Measurements from ENCODE around the gene PDHX.

PDHX gene

DNA sequence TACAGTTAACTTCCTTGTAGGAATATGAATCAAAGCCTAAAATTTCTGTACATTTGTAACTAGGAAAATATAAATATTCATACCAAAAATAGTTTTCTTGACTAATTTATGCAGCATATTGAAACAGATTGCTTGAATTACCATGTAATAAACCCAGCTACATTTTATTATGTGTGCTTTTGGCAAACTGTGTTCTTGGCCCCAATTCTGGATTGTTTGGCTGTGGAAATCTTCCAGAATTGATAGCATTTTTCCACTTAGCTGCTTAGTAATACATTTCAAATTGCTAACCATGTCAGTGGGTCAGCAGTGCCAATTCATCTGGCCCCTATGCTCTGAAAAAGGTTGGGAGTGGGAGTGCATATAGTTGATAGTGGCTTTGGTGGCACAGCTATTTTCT is 32.3 kb downstream of the PDHX start:
- H3K4me3 ChIP-seq (ENCODE audit: low read depth, low read length), result no peak overlapping the region

DNA sequence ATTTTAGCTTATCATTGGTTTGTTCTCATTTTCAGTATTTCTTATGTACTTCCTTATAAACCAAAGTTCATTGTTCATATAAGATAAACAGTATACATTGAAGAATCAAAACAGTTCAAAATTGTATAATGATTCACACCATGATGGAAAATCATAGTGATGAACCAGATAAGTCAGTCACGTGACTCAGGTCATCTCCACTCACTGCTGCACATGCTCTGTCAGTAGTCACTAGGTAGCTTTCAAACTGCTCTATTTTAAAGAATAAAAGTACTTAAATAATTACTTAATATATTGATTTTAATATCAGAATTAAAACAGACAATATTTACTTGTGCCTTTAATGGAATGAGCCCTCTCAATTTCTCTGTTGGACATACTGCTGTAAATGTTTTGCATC is 37.5 kb downstream of the PDHX start:
- H3K4me3 ChIP-seq (ENCODE audit: low read depth, low read length), result no peak overlapping the region

DNA sequence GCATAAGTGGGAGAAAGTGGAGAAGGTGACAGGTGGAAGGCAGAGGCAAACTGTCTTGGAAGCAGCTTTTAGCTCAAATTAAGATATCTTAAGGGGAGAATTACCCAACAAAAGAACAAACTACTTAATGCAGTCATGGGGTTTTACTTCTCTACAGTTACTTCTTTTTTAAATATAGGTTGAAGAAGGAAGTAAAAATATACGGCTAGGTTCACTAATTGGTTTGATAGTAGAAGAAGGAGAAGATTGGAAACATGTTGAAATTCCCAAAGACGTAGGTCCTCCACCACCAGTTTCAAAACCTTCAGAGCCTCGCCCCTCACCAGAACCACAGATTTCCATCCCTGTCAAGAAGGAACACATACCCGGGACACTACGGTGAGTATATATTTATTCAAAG is 40.8 kb downstream of the PDHX start:
- H3K4me3 ChIP-seq (ENCODE audit: low read depth, low read length), result no peak overlapping the region

DNA sequence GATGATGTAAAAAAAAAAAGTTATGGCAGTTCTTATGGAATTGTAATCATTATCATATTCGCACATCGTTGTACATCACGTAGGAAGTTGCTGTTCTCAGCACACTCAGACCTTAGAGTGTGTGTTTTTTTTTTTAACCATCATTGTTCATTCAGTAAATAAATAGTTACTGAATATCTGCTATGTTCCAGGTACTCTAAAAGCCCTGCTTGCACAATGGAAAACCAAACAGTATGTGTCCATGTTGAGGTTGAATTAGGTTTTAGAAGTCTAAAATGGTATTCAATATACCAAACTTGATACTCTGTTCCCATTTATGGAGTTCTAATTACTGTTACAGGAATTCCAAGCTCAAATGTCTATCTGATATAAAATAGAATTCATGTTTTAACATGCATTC is 41.2 kb downstream of the PDHX start:
- H3K4me3 ChIP-seq (ENCODE audit: low read depth, low read length), result no peak overlapping the region

DNA sequence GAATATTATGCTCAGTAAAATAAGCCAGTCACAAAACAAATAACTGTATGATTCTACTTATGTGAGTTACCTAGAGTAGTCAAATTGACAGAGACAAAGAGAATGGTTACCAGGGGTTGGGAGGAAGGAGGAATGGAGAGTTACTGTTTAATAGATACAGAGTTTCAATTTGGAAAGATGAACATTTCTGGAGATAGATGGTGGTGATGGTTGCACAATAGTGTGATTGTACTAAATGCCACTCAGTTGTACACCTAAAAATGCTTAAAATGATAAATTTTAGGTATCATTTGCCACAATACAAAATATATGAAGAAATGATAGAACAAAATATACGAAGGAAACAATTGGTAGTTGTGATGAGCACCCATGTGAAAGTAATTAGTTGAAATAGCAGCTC is 43.4 kb downstream of the PDHX start:
- no peak overlapping the region for H3K4me3 ChIP-seq (ENCODE audit: low read depth, low read length)

DNA sequence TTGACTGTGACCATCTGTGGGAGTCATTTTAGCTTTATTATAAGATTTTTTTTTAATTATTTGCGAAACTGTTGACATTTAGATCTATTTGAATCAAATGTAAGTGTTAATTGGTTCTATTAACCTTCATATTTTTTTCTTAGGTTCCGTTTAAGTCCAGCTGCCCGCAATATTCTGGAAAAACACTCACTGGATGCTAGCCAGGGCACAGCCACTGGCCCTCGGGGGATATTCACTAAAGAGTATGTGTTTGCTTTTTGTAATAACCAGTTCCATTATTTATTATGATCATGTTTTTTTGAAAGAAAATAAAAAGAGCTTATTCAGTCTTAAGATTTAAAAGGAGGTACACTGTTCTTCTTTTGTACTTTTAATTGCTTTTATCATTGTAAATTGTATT is 43.9 kb downstream of the PDHX start:
- no peak overlapping the region for H3K4me3 ChIP-seq (ENCODE audit: low read depth, low read length)

DNA sequence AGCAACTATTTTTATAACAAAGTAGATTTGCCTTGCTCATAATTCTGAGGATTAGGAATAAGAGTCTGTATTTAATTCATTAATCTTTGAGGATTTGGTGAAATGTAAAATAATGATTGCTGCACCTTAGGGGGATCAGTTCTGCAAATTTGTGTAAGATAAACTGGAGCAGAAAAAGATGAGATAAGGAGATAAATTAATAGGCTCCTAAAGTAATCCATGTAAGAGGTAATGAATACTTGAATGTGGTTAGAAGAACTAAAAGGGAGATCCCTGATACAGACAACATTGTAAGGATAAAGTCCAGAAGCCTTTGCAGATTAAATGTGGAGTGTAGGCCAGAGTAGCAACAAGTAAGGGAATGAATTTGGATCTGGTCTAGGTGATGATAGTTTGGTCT is 45.6 kb downstream of the PDHX start:
- H3K4me3 ChIP-seq (ENCODE audit: low read depth, low read length), result no peak overlapping the region

DNA sequence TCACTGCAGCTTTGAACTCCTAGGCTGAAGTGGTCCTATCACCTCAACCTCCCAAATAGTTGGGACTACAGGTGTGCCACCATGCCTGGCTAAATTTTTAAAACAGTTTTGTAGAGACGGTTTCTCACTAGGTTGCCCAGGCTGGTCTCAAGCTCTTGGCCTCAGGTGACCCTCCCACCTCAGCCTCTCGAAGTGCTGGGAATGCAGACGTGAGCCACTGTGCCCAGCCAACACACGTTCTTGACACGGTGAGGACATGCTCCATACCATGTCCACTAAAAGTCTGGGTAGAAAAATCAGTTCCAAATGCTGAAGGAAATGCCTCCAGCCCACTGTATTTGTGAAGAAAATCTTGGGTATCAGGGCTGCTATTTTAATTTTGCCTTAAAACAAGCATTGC is 46.9 kb downstream of the PDHX start:
- no peak overlapping the region for H3K4me3 ChIP-seq (ENCODE audit: low read depth, low read length)

DNA sequence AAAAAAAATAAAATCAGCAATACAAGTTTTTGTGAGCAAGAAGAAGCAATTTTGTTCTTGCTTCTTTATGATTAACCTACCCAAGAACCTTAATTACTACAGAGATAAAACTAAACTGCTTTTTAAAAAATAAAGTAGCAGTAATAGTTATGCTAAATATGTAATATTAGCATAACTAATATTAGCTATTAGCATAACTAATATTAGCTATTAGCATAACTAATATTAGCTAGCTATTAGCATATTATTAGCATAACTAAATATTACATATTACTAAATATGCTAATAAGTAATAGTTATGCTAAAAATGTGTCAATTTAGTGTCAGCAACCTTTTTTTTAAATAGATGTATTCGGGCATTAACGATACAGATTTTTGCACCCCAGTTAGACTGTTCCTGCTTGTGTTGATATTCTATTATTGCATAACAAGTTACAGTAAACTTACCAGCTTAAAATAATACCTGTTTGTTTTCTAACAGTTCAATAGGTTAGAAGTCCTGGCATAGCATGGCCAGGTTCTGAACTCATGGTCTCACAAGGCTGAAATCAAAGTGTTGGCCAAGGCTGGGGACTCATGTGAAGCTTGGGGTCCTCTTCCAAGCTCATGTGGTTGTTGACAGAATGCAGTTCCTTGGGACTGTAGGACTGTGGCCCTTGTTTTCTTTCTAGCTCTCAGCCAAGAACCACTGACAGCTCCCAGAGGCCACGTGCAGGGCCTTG is 48.4 kb downstream of the PDHX start:
- no peak overlapping the region for H3K4me3 ChIP-seq (ENCODE audit: low read depth, low read length)

DNA sequence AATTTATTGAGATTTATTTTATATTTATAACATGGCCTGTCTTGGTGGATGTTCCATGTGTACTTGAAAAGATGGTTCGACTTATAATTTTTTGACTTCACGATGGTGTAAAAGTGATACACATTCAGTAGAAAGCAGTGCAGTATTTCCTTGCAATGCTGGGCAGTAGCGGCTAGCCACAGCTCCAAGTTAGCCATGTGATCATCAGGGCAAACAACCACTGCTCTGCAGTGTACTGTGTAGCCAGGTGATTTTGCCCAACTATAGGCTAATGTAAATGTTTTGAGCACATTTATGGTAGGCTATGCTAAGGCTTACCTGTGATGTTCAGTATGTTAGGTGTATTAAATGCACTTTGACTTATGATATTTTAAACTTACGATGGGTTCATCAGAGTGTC is 52.4 kb downstream of the PDHX start:
- H3K4me3 ChIP-seq (ENCODE audit: low read depth, low read length), result no peak overlapping the region

DNA sequence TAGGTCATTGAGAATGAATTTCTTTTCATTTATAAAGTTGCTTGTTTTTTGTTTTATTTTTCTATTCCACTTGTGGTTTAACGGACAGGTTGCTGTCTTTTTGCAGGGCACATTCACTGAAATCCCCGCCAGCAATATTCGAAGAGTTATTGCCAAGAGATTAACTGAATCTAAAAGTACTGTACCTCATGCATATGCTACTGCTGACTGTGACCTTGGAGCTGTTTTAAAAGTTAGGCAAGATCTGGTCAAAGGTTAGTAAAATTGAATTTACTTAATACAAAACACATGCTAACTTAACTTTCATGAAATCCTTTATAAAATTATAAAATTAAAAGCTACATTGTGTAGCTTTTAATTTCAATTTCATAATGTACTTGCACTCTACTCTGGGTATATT is 53.6 kb downstream of the PDHX start:
- H3K4me3 ChIP-seq (ENCODE audit: low read depth, low read length), result no peak overlapping the region

DNA sequence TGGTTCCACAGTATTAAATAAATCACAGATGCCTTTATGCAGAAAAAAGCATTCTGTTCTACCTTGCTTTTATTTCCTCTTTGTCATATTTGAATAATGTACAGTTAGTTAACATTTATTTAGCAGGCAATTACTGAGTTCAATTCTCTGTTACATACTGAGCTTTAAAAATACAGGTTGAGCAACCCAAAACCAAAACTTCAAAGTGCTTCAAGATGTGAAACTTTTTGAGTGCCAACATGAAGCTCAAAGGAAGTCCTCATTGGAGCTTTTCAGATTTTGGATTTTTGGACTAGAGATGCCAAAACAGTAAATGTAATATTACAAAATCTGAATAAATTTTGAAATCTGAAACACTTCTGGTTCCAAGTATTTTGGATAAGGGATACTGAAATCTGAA is 54.1 kb downstream of the PDHX start:
- H3K4me3 ChIP-seq (ENCODE audit: low read depth, low read length), result no peak overlapping the region

DNA sequence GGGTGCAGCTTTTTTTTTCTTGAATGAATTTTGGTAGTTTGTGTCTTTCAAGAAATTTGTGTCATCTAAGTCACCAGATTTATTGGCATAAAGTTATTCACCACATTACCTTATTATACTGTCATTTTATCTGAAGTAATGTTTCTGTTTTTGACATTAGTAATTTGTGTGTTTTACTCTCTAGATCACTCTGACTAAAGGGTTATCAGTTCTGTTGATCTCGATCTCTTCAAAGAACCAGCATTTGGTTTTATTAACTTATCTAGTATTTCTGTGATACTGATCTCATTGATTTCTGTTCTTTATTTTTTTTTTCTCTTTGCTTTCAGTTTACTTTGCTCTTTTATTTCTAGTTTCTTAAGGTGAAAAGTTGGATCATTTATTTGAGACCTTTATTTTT is 55.5 kb downstream of the PDHX start:
- H3K4me3 ChIP-seq (ENCODE audit: low read depth, low read length), result no peak overlapping the region

DNA sequence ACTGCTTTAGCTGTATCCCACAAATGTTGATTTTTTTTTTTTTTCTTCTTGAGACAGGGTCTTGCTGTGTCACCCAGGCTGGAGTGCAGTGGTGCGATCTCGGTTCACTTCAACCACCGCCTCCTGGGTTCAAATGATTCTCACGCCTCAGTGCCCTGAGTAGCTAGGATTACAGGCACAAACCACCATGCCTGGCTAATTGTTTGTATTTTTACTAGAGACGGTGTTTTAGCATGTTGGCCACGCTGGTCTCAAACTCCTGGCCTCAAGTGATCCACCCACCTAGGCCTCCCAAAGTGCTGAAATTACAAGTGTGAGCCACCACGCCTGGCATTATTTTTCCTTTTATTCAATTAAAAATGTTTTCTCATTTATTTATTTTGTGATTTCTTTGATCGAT is 55.9 kb downstream of the PDHX start:
- H3K4me3 ChIP-seq (ENCODE audit: low read depth, low read length), result no peak overlapping the region

DNA sequence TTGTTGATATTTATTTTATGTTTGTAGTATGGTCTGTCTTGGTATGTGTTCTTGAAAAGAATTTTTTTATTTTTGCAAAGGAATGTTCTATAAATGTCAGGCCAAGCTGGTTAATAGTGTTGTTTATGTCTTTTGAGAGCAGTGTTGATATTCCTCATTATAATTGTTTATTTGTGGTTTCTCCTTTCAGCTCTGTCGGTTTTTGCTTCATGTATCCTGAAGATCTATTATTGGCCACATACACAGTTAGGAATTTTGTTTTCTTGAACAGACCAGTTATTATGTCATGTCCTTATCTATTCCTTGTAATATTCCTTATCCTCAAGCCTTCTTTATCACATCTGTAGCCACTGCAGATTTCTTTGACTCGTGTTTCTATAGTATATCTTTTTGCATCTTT is 56.5 kb downstream of the PDHX start:
- H3K4me3 ChIP-seq (ENCODE audit: low read depth, low read length), result no peak overlapping the region

DNA sequence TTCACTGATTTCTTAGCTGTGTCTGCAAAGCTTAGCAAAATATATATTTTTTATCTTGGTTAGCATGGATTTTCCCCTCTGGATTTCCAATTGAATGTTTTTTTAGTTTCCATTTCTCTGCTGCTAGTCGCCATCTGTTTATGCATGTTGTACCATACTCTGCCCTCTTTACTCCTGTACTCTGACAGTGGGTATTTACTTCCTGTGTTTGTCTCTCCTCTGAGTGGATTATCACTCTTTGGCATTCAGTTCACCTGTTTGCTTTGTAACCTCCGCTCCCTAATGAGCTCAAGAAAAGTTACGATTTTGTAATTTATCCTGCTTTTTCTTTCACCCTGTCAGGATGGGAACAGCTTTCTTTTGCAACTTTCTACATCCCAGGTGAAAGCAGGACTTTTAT is 59.1 kb downstream of the PDHX start:
- no peak overlapping the region for H3K4me3 ChIP-seq (ENCODE audit: low read depth, low read length)

DNA sequence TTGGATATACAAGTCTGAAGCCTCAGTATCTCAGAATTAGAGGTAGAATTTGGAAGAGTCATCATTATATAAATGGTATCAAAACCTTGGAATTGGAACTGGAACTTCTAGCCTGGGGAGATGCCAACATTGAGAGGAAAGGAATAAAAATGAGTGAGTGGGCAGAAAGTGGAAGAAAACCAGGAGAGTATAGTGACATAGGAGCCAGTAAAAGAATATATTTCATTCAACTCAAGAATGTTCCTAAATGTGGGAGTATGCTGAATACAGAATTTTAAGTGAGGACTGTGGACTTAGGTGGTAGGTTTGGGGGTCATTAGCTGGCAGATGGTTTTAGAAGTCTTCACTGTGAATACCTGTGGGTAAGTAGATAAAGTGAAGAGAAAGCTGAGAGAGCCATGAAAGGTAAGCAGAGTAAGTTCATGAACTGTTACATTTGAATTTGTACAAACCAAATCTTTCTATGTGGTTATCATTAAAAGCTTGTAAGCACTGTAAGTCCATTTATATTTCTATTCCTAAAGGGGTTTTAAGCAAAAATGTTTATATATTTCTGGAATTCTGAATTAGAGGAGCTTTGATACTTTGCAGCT is 60.2 kb downstream of the PDHX start:
- no peak overlapping the region for H3K4me3 ChIP-seq (ENCODE audit: low read depth, low read length)

DNA sequence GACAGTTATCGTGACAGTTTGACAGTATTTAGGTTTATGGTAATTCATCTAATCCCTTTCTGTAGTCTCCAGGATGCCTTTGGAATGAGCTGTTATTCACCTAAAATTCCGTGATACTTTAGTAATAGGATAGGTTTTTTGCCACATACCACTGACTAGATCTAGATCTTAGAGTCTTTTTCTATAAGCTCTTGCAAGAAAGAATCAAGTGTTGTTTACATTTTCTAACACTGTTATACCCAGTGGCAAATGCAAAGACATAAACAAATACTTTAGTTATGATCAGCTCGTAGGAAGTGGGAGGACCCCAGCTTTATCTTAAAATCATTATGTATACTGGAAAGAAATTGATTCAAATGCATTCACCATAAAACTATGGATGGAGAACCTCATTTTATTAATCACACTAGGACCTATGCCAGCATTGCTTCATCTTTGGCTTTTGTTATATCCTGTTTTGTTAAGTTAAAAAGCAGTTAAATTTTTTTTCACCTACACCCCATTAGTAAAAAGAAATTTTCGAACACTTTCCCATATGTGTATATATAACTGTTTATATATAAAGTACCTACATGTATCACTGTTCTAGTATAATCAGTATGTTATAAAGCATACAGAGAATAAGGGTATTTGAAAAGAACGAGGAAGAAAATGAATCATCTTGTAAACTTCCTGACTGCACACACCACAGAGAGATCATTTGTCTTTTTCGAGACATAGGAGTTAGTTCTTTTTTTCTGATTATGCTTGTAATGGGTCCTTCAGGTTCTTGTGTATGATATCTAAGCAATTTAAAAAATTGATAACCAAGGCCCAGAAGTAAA is 60.9 kb downstream of the PDHX start:
- no peak overlapping the region for H3K4me3 ChIP-seq (ENCODE audit: low read depth, low read length)

DNA sequence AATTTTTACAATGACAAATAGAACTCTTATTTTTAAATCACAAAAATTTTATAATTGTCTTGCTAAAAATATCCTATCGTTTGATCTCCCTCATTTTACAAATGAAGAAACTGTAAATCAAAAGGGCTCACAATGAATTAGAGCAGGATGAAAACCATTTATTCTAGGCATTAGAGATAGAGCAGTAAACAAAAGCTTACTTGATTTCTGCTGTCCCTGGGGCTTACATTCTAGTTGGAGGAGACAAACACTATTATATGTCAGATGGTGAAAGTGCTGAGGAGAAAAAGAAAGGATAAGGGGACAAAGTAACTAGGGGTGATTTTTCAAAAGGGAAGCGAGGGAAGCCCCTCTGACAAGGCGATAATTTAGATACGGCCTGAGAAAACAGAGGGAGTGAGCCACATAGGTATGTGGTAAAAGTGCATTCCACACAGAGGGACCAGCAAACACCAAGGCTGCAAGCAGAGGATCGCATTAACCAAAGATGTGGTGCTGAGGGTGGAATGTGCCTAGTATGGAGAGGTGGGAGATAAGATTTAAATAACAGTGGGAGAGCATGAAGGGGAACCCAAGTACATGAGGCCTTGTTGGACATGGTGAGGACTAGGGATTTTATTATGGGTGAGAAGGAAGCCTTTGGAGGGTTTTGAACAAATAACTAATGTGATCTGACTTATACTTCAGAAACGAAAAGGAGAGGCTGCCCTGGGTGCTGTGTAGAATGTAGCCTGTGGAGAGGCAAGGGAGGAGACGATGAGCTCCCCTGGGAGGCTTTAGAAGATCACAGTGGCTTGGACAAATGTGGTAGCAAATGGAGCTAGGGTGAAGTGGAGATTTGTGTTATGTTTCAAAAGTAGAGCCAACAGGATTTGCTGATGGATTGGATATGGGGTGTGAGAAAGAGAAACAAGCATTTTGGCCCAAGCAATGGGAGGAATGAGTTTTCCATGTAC is 62.1 kb downstream of the PDHX start:
- H3K4me3 ChIP-seq (ENCODE audit: low read depth, low read length), result no peak overlapping the region

DNA sequence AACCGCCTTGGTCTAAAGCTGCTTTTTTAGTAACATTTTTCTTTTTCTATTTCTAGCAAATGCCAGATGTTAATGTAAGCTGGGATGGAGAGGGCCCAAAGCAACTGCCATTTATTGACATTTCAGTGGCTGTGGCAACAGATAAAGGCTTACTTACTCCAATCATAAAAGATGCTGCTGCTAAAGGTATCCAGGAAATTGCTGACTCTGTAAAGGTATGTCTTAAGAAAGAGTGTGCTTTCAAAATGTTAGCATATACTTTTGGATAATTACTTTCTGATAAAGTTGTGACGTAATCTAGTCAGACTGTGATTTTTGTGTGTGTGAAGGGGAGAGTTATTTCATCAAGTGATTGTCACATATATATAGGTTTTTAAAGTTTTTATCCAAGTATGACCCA is 68.1 kb downstream of the PDHX start:
- H3K4me3 ChIP-seq (ENCODE audit: low read depth, low read length), result no peak overlapping the region

DNA sequence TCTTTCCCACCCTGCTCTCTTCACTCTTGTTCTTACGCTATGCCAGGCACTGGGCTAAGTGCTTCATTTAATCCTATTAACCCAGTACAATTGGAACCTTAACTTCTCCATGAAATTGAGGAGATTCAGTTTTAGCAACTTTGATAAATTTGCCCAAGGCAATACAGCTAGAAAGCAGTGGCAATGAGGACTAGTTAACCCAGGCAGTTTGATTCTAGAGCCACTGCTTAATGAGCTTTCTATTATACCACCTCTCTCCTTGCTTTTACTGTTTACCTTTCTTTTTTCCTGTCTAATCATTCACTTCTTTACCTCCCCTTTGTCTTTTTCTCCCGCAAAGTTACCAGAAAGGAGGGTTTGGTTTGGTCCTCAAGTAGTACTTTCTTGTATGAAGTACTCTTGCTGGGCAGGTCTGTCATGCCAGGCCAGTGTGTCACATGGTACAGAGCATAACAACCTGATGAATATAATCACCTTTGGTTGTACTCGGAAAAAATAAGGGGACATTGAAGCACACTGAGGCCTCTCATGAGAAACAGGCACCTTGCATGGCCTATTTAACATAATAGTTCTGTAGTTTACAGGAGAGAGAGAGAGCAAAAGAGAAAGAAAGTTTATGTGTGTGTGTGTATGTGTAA is 70.6 kb downstream of the PDHX start:
- H3K4me3 ChIP-seq (ENCODE audit: low read depth, low read length), result no peak overlapping the region

Data from iPS-11a (cell line).